ENCODE results near the gene KLK13.

Gene KLK13, protein sequence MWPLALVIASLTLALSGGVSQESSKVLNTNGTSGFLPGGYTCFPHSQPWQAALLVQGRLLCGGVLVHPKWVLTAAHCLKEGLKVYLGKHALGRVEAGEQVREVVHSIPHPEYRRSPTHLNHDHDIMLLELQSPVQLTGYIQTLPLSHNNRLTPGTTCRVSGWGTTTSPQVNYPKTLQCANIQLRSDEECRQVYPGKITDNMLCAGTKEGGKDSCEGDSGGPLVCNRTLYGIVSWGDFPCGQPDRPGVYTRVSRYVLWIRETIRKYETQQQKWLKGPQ

DNA sequence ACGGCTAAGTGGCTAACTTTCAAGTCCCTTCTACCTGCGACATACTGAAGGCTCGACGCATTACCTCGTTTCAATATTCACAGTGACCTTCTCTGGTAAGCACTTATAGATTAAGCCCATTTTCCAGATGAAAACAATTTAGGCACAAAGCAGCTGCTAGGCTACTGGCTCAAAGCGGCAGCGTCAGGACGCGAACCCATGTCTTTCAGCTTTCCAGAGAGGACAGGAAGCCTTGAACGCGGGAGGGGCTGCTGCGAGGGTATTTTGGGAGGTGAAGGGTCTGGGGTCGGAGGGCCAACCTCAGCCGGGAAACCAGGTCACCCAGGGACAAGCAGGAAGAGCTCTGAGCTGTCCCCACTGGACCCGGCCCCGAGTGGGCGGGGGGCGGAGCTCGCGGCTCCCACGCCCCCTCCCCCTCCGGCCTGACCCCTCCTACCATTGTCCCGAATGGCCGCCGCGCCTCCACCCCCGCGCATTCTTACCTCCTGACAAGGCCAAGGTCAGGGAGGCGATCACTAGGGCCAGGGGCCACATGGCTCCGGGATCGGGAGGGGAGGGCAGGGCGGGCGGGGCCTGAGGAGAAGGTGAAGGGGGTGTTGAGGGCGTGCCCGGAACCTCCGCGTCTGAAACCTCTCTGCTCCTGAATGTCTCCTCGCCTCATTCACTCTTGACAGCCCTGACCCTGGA, at the start of gene KLK13:
TSS of gene KLK13 (minus strand) at position 559 of the 687 bp plus-strand sequence. CDS start at position 534, 25 bp downstream.
- DNase-seq (ENCODE audit: extremely low read depth, low read depth), result no peak
- TF ChIP-seq, protein P1, sequence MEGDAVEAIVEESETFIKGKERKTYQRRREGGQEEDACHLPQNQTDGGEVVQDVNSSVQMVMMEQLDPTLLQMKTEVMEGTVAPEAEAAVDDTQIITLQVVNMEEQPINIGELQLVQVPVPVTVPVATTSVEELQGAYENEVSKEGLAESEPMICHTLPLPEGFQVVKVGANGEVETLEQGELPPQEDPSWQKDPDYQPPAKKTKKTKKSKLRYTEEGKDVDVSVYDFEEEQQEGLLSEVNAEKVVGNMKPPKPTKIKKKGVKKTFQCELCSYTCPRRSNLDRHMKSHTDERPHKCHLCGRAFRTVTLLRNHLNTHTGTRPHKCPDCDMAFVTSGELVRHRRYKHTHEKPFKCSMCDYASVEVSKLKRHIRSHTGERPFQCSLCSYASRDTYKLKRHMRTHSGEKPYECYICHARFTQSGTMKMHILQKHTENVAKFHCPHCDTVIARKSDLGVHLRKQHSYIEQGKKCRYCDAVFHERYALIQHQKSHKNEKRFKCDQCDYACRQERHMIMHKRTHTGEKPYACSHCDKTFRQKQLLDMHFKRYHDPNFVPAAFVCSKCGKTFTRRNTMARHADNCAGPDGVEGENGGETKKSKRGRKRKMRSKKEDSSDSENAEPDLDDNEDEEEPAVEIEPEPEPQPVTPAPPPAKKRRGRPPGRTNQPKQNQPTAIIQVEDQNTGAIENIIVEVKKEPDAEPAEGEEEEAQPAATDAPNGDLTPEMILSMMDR (IDR thresholded peaks at IDR 0.05; ENCODE audit: low read depth, low read length), result no peak

GRCh38 chr19:51114087-51114729, 49.3 kb upstream of the KLK13 start:
- TF ChIP-seq, protein P1 (IDR thresholded peaks at IDR 0.05; ENCODE audit: low read depth, low read length), result no peak
- DNase-seq (ENCODE audit: extremely low read depth, low read depth), result no peak

DNA sequence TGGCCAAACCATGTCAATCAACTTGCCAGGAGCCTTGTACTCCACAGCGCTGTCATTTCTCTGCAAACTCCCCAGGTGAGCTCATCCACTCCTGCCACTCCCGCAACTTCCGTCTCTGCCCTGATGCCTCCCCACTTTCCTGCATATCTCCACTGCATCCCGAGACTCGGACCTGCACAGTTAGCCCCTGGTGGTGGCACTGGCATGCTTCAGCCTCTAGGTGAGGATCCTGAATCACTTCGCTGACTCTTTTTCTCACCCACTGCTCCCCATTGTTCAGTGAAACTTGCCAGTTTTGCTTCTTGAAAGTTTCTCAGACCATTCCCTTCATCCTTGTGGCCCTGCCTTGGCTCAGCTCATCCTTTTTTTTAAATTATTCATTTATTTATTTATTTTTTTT, 46.7 kb upstream of the KLK13 start:
- TF ChIP-seq, protein P1 (IDR thresholded peaks at IDR 0.05; ENCODE audit: low read depth, low read length), result no peak
- no peak for DNase-seq (ENCODE audit: extremely low read depth, low read depth)

GRCh38 chr19:51110666-51110971, 45.7 kb upstream of the KLK13 start:
- TF ChIP-seq, protein P1 (IDR thresholded peaks at IDR 0.05; ENCODE audit: low read depth, low read length), result no peak
- DNase-seq (ENCODE audit: extremely low read depth, low read depth), result no peak

DNA sequence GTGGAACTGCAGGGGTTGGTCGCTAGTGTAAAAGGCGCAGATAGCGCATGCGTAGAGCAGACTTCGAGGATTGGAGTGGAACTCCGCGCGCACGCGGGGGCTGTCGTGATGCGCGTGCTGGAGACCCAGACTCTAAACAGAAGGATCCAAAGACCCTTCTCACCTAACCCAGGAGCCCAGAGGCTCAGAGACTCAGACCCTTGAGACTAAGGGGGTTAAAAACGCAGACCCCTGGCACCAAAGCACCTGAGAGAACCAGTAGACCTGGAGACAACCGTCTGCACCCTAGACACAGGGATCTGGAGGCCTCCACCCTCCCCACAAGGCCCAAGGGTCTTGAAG, 43.9 kb upstream of the KLK13 start:
- DNase-seq (ENCODE audit: extremely low read depth, low read depth), result no peak
- TF ChIP-seq, protein P1 (IDR thresholded peaks at IDR 0.05; ENCODE audit: low read depth, low read length), result no peak

- TF ChIP-seq, protein P1 (IDR thresholded peaks at IDR 0.05; ENCODE audit: low read depth, low read length), result no peak
- peak; percentile 98 for DNase-seq (ENCODE audit: extremely low read depth, low read depth)
Measured at GRCh38 chr19:51108066-51108804, 43.3 kb upstream of the KLK13 start, which contains the start of gene CTU1. TSS of gene CTU1 (minus strand) at chr19:51108409. CDS start at chr19:51104569, 3,840 bp downstream.
